Measurements from ENCODE around the gene TIMM23.
A peak's percentile ranks its signal among the peaks of the same experiment; 100 is the strongest.
"Not testable (repeated sequence)": the region's sequence is repeated elsewhere in the genome, so short reads cannot be mapped to it uniquely, and the experiment has no call there.

TIMM23 gene

GRCh38 chr10:46025406-46025805 is 53.1 kb downstream of the TIMM23 start:
- no peak for DNase-seq

GRCh38 chr10:46026106-46026505 is 53.8 kb downstream of the TIMM23 start:
- DNase-seq = no peak

- DNase-seq = peak; percentile 1
Observed at GRCh38 chr10:46028584-46029460, 56.5 kb downstream of the TIMM23 start.

GRCh38 chr10:46029461-46030030 is 57.3 kb downstream of the TIMM23 start:
- no peak for DNase-seq

- peak; percentile 90 for DNase-seq
Observed at GRCh38 chr10:46030091-46030937, 58.0 kb downstream of the TIMM23 start, which contains the start of gene NCOA4. Gene NCOA4, minus strand, starts transcription at chr10:46030623. Its CDS starts 13,943 bp downstream, at chr10:46016680.

- DNase-seq = no peak
Observed at GRCh38 chr10:46031648-46032532, 59.6 kb downstream of the TIMM23 start.

GRCh38 chr10:46033602-46034011 is 61.3 kb downstream of the TIMM23 start:
- no peak for DNase-seq

GRCh38 chr10:46035923-46036849 is 63.9 kb downstream of the TIMM23 start:
- no peak for DNase-seq

GRCh38 chr10:46037107-46037825 is 65.0 kb downstream of the TIMM23 start:
- DNase-seq = no peak

GRCh38 chr10:46040004-46040403 is 67.7 kb downstream of the TIMM23 start:
- DNase-seq = no peak

- no peak for DNase-seq
Observed at GRCh38 chr10:46042527-46042926, 70.2 kb downstream of the TIMM23 start.

- no peak for DNase-seq
Observed at GRCh38 chr10:46046261-46046660, 74.0 kb downstream of the TIMM23 start, which contains the start of gene MSMB. Gene MSMB, minus strand, starts transcription at chr10:46046269. Its CDS starts 32 bp downstream, at chr10:46046237.

GRCh38 chr10:46048152-46048551 is 75.9 kb downstream of the TIMM23 start:
- DNase-seq = peak; percentile 61

- DNase-seq = not testable (repeated sequence)
Observed at GRCh38 chr10:46049497-46049831, 77.2 kb downstream of the TIMM23 start.

GRCh38 chr10:46050941-46051623 is 78.8 kb downstream of the TIMM23 start:
- DNase-seq = no peak

GRCh38 chr10:46052057-46052790 is 79.9 kb downstream of the TIMM23 start:
- DNase-seq = no peak

GRCh38 chr10:46052791-46053375 is 80.6 kb downstream of the TIMM23 start:
- no peak for DNase-seq

All from NCI-H345 (cell line).